IgD-negative memory B cell (primary cell): ENCODE results near the gene DOK5. TPM values are rescaled to one million over a fixed set of nuclear protein-coding genes. Genes with fewer than 3 reads are reported as not detected.

Experiments used
- H3K27ac Mint-ChIP-seq, 3 donors: one replicate each; pipeline ENCODE4 v1.8.0; 2020 to 2022; ENCODE audit warnings: mild to moderate bottlenecking in 3 of 3, mixed read lengths in 3 of 3, moderate library complexity in 1 of 3
- H3K27me3 Mint-ChIP-seq: one replicate; pipeline ENCODE4 v1.8.0; 2021; ENCODE audit warnings: mixed read lengths
- H3K36me3 Mint-ChIP-seq: one replicate; pipeline ENCODE4 v1.8.0; 2020; ENCODE audit warnings: mild to moderate bottlenecking, mixed read lengths
- H3K4me1 Mint-ChIP-seq, 3 donors: one replicate each; pipeline ENCODE4 v1.8.0; 2020 to 2022; ENCODE audit warnings: mixed read lengths in 3 of 3, mild to moderate bottlenecking in 1 of 3
- H3K4me3 Mint-ChIP-seq, 4 donors: one replicate each; pipeline ENCODE4 v1.8.0; 2020 to 2022; ENCODE audit warnings: mild to moderate bottlenecking in 4 of 4, mixed read lengths in 4 of 4, moderate library complexity in 3 of 4
- H3K9me3 Mint-ChIP-seq, 3 donors: one replicate each; pipeline ENCODE4 v1.8.0; 2020 to 2021; ENCODE audit warnings: mixed read lengths in 3 of 3, mild to moderate bottlenecking in 1 of 3
- polyA plus RNA-seq: library from polyadenylated mRNA; unstranded; fragments of 300-500 nt; fragmentation: Illumina TruSeq; gene quantifications from one replicate; pipeline ENCODE4 v1.2.3, GENCODE V29; 2021

The DOK5 gene
- polyA plus RNA-seq, 1 donor from 2014 or later, result not detected

GRCh38 chr20:54577637-54578036 is 102.2 kb downstream of the DOK5 start:
- H3K27ac Mint-ChIP-seq, result no peak overlapping the region
- no peak overlapping the region for H3K4me3 Mint-ChIP-seq
- peaks cover 0 to 1% (median 0%) of the 10 kb centered on the region in 3 donors for H3K4me1 Mint-ChIP-seq
- no peaks in the 10 kb centered on the region for H3K27me3 Mint-ChIP-seq
- H3K9me3 Mint-ChIP-seq, result peaks cover 0 to 2% (median 0%) of the 10 kb centered on the region in 3 donors
- no peaks in the 10 kb centered on the region for H3K36me3 Mint-ChIP-seq

- Mint-ChIP-seq H3K36me3 (no peaks in the 10 kb centered on the region), H3K4me1 (no peaks in the 10 kb centered on the region), H3K9me3 (peaks cover 0 to 13% (median 2%) of the 10 kb centered on the region in 3 donors), H3K27me3 (peaks cover 3% of the 10 kb centered on the region), H3K27ac (no peak overlapping the region), H3K4me3 (no peak overlapping the region)
Measured at GRCh38 chr20:54585217-54585616, 109.8 kb downstream of the DOK5 start.

- Mint-ChIP-seq H3K9me3 (peaks cover 0 to 11% (median 2%) of the 10 kb centered on the region in 3 donors), H3K4me1 (no peaks in the 10 kb centered on the region), H3K27me3 (peaks cover 3% of the 10 kb centered on the region), H3K4me3 (no peak overlapping the region), H3K27ac (no peak overlapping the region), H3K36me3 (no peaks in the 10 kb centered on the region)
Measured at GRCh38 chr20:54587408-54587807, 112.0 kb downstream of the DOK5 start.

- H3K4me1 Mint-ChIP-seq, result no peaks in the 10 kb centered on the region
- peaks cover 0 to 5% (median 3%) of the 10 kb centered on the region in 3 donors for H3K9me3 Mint-ChIP-seq
- H3K27me3 Mint-ChIP-seq, result peaks cover 3% of the 10 kb centered on the region
- H3K4me3 Mint-ChIP-seq, result no peak overlapping the region
- H3K36me3 Mint-ChIP-seq, result no peaks in the 10 kb centered on the region
- no peak overlapping the region for H3K27ac Mint-ChIP-seq
Measured at GRCh38 chr20:54589402-54590030, 114.1 kb downstream of the DOK5 start.

GRCh38 chr20:54590856-54591255 is 115.5 kb downstream of the DOK5 start:
- Mint-ChIP-seq H3K4me3 (no peak overlapping the region), H3K27ac (no peak overlapping the region), H3K9me3 (peaks cover 0 to 3% (median 2%) of the 10 kb centered on the region in 3 donors), H3K27me3 (peaks cover 3% of the 10 kb centered on the region), H3K4me1 (no peaks in the 10 kb centered on the region), H3K36me3 (no peaks in the 10 kb centered on the region)

- Mint-ChIP-seq H3K27ac (no peak overlapping the region), H3K27me3 (no peaks in the 10 kb centered on the region), H3K36me3 (no peaks in the 10 kb centered on the region), H3K9me3 (peaks cover 4 to 11% (median 5%) of the 10 kb centered on the region in 3 donors), H3K4me1 (no peaks in the 10 kb centered on the region), H3K4me3 (no peak overlapping the region)
Measured at GRCh38 chr20:54596651-54597050, 121.3 kb downstream of the DOK5 start.

GRCh38 chr20:54598352-54598751 is 123.0 kb downstream of the DOK5 start:
- Mint-ChIP-seq H3K4me3 (no peak overlapping the region), H3K36me3 (no peaks in the 10 kb centered on the region), H3K9me3 (peaks cover 4 to 11% (median 5%) of the 10 kb centered on the region in 3 donors), H3K27me3 (no peaks in the 10 kb centered on the region), H3K27ac (no peak overlapping the region), H3K4me1 (no peaks in the 10 kb centered on the region)

GRCh38 chr20:54600634-54601033 is 125.2 kb downstream of the DOK5 start:
- no peak overlapping the region for H3K4me3 Mint-ChIP-seq
- no peaks in the 10 kb centered on the region for H3K4me1 Mint-ChIP-seq
- peaks cover 3 to 11% (median 4%) of the 10 kb centered on the region in 3 donors for H3K9me3 Mint-ChIP-seq
- H3K27me3 Mint-ChIP-seq, result no peaks in the 10 kb centered on the region
- H3K36me3 Mint-ChIP-seq, result no peaks in the 10 kb centered on the region
- H3K27ac Mint-ChIP-seq, result no peak overlapping the region

GRCh38 chr20:54601831-54602515 is 126.6 kb downstream of the DOK5 start:
- peaks cover 3 to 11% (median 4%) of the 10 kb centered on the region in 3 donors for H3K9me3 Mint-ChIP-seq
- H3K27me3 Mint-ChIP-seq, result no peaks in the 10 kb centered on the region
- H3K27ac Mint-ChIP-seq, result no peak overlapping the region
- no peak overlapping the region for H3K4me3 Mint-ChIP-seq
- peaks cover 6 to 9% (median 7%) of the 10 kb centered on the region in 3 donors for H3K4me1 Mint-ChIP-seq
- H3K36me3 Mint-ChIP-seq, result no peaks in the 10 kb centered on the region

- peaks cover 7 to 17% (median 9%) of the 10 kb centered on the region in 3 donors for H3K4me1 Mint-ChIP-seq
Measured at GRCh38 chr20:54605319-54605718, 129.9 kb downstream of the DOK5 start.

GRCh38 chr20:54606380-54606779 is 131.0 kb downstream of the DOK5 start:
- Mint-ChIP-seq H3K27me3 (no peaks in the 10 kb centered on the region), H3K4me3 (peak overlapping the region in 1 of 4 donors; percentile 0)

More at GRCh38 chr20:54605319-54605718, 129.9 kb downstream of the DOK5 start:
- Mint-ChIP-seq H3K27me3 (no peaks in the 10 kb centered on the region), H3K9me3 (peaks cover 0 to 4% (median 1%) of the 10 kb centered on the region in 3 donors), H3K27ac (peak overlapping the region in 1 of 3 donors; percentile 48), H3K4me3 (no peak overlapping the region), H3K36me3 (no peaks in the 10 kb centered on the region)

GRCh38 chr20:54608039-54608745 is 132.8 kb downstream of the DOK5 start:
- no peak overlapping the region for H3K27ac Mint-ChIP-seq

More at GRCh38 chr20:54606380-54606779, 131.0 kb downstream of the DOK5 start:
- H3K9me3 Mint-ChIP-seq, result peaks cover 0 to 1% (median 0%) of the 10 kb centered on the region in 3 donors
- peak overlapping the region in 1 of 3 donors; percentile 76 for H3K27ac Mint-ChIP-seq
- H3K36me3 Mint-ChIP-seq, result no peaks in the 10 kb centered on the region
- peaks cover 7 to 17% (median 9%) of the 10 kb centered on the region in 3 donors for H3K4me1 Mint-ChIP-seq

GRCh38 chr20:54608943-54609342 is 133.6 kb downstream of the DOK5 start:
- Mint-ChIP-seq H3K27ac (no peak overlapping the region), H3K36me3 (no peaks in the 10 kb centered on the region), H3K9me3 (peaks cover 0 to 1% (median 0%) of the 10 kb centered on the region in 3 donors), H3K4me3 (no peak overlapping the region), H3K27me3 (no peaks in the 10 kb centered on the region), H3K4me1 (peaks cover 7 to 17% (median 9%) of the 10 kb centered on the region in 3 donors)

More at GRCh38 chr20:54608039-54608745, 132.8 kb downstream of the DOK5 start:
- H3K27me3 Mint-ChIP-seq, result no peaks in the 10 kb centered on the region
- H3K4me3 Mint-ChIP-seq, result no peak overlapping the region
- no peaks in the 10 kb centered on the region for H3K36me3 Mint-ChIP-seq
- H3K9me3 Mint-ChIP-seq, result peaks cover 0 to 1% (median 0%) of the 10 kb centered on the region in 3 donors
- peaks cover 7 to 17% (median 9%) of the 10 kb centered on the region in 3 donors for H3K4me1 Mint-ChIP-seq

- Mint-ChIP-seq H3K27me3 (no peaks in the 10 kb centered on the region), H3K27ac (no peak overlapping the region), H3K9me3 (no peaks in the 10 kb centered on the region), H3K4me3 (no peak overlapping the region), H3K4me1 (peaks cover 0 to 9% (median 2%) of the 10 kb centered on the region in 3 donors), H3K36me3 (no peaks in the 10 kb centered on the region)
Measured at GRCh38 chr20:54611708-54612412, 136.5 kb downstream of the DOK5 start.
